ENCODE data around the gene CYP3A7. TPM values are rescaled to one million over a fixed set of nuclear protein-coding genes. Genes with fewer than 3 reads are reported as not detected.
"Not testable (repeated sequence)": the region's sequence is repeated elsewhere in the genome, so short reads cannot be mapped to it uniquely, and the experiment has no call there.

The CYP3A7 gene
- total RNA-seq, 1 experiment from 2014 or later, result not detected

GRCh38 chr7:99694912-99695304 is 40.1 kb downstream of the CYP3A7 start:
- H3K4me3 Mint-ChIP-seq (ENCODE audit: unreplicated experiment), result no peak overlapping the region
- intact Hi-C loops (cut with micrococcal nuclease), result no loop called here
- peaks cover 13% of the 10 kb centered on the region for H3K4me1 Mint-ChIP-seq (ENCODE audit: insufficient read depth, unreplicated experiment)
- H3K36me3 Mint-ChIP-seq (ENCODE audit: insufficient read depth, unreplicated experiment), result no peaks in the 10 kb centered on the region
- TF ChIP-seq CTCF (IDR thresholded peaks at IDR 0.05; ENCODE audit: unreplicated experiment), result no peak
- no peaks in the 10 kb centered on the region for H3K9me3 Mint-ChIP-seq (ENCODE audit: unreplicated experiment)
- no TSS peak for BruUV-seq (replicated peaks)
- ChIA-PET POLR2A (interaction anchor here (0.6 to 1.5 kb wide), 3 partner anchors 15 to 98 kb away, joined by 3 to 7 read pairs (median 6); partner anchors contain the start of gene CYP3A5), CTCF (no interaction called here)
- H3K27ac Mint-ChIP-seq (ENCODE audit: low read depth, unreplicated experiment), result no peak overlapping the region
- no peak for DNase-seq (ENCODE audit: unreplicated experiment)
- H3K27me3 Mint-ChIP-seq (ENCODE audit: insufficient read depth, unreplicated experiment), result no peaks in the 10 kb centered on the region

- H3K4me3 Mint-ChIP-seq (ENCODE audit: unreplicated experiment), result no peak overlapping the region
- CTCF ChIA-PET, result no interaction called here
- intact Hi-C loops (cut with micrococcal nuclease), result no loop called here
These were observed 40.6 kb downstream of the CYP3A7 start for GRCh38 chr7:99694201-99694911.

GRCh38 chr7:99693427-99694200 is 41.4 kb downstream of the CYP3A7 start:
- intact Hi-C loops (cut with micrococcal nuclease), result no loop called here
- Mint-ChIP-seq H3K9me3 (ENCODE audit: unreplicated experiment) (no peaks in the 10 kb centered on the region), H3K36me3 (ENCODE audit: insufficient read depth, unreplicated experiment) (no peaks in the 10 kb centered on the region), H3K4me1 (ENCODE audit: insufficient read depth, unreplicated experiment) (peaks cover under 1% of the 10 kb centered on the region), H3K27me3 (ENCODE audit: insufficient read depth, unreplicated experiment) (no peaks in the 10 kb centered on the region), H3K4me3 (ENCODE audit: unreplicated experiment) (no peak overlapping the region), H3K27ac (ENCODE audit: low read depth, unreplicated experiment) (no peak overlapping the region)
- POLR2A ChIA-PET, result interaction anchor here (0.6 to 1.1 kb wide), 3 partner anchors 16 to 1582 kb away, joined by 3 read pairs; no protein-coding TSS in a partner anchor
- no peak for TF ChIP-seq CTCF (IDR thresholded peaks at IDR 0.05; ENCODE audit: unreplicated experiment)
- BruUV-seq (replicated peaks), result no TSS peak
- CTCF ChIA-PET, result no interaction called here
- no peak for DNase-seq (ENCODE audit: unreplicated experiment)

More at GRCh38 chr7:99694201-99694911, 40.6 kb downstream of the CYP3A7 start:
- POLR2A ChIA-PET, result interaction anchor here (0.6 to 1.5 kb wide), 4 partner anchors 15 to 1583 kb away, joined by 3 to 7 read pairs (median 3); partner anchors contain the start of gene CYP3A5
- TF ChIP-seq CTCF (IDR thresholded peaks at IDR 0.05; ENCODE audit: unreplicated experiment), result no peak
- H3K27me3 Mint-ChIP-seq (ENCODE audit: insufficient read depth, unreplicated experiment), result no peaks in the 10 kb centered on the region
- no peaks in the 10 kb centered on the region for H3K9me3 Mint-ChIP-seq (ENCODE audit: unreplicated experiment)
- BruUV-seq (replicated peaks), result no TSS peak
- H3K27ac Mint-ChIP-seq (ENCODE audit: low read depth, unreplicated experiment), result no peak overlapping the region
- no peak for DNase-seq (ENCODE audit: unreplicated experiment)
- peaks cover 8% of the 10 kb centered on the region for H3K4me1 Mint-ChIP-seq (ENCODE audit: insufficient read depth, unreplicated experiment)
- H3K36me3 Mint-ChIP-seq (ENCODE audit: insufficient read depth, unreplicated experiment), result no peaks in the 10 kb centered on the region

GRCh38 chr7:99693100-99693426 is 41.9 kb downstream of the CYP3A7 start:
- ChIA-PET POLR2A (interaction anchor here (0.7 to 1.1 kb wide), 3 partner anchors 17 to 130 kb away, joined by 3 read pairs; no protein-coding TSS in a partner anchor), CTCF (no interaction called here)
- H3K36me3 Mint-ChIP-seq (ENCODE audit: insufficient read depth, unreplicated experiment), result no peaks in the 10 kb centered on the region
- no peaks in the 10 kb centered on the region for H3K9me3 Mint-ChIP-seq (ENCODE audit: unreplicated experiment)
- no peaks in the 10 kb centered on the region for H3K27me3 Mint-ChIP-seq (ENCODE audit: insufficient read depth, unreplicated experiment)
- DNase-seq (ENCODE audit: unreplicated experiment), result no peak
- TF ChIP-seq CTCF (IDR thresholded peaks at IDR 0.05; ENCODE audit: unreplicated experiment), result no peak
- no peaks in the 10 kb centered on the region for H3K4me1 Mint-ChIP-seq (ENCODE audit: insufficient read depth, unreplicated experiment)
- no TSS peak for BruUV-seq (replicated peaks)
- intact Hi-C loops (cut with micrococcal nuclease), result no loop called here
- no peak overlapping the region for H3K27ac Mint-ChIP-seq (ENCODE audit: low read depth, unreplicated experiment)
- H3K4me3 Mint-ChIP-seq (ENCODE audit: unreplicated experiment), result no peak overlapping the region

GRCh38 chr7:99692563-99692962 is 42.4 kb downstream of the CYP3A7 start:
- H3K36me3 Mint-ChIP-seq (ENCODE audit: insufficient read depth, unreplicated experiment); H3K4me3 Mint-ChIP-seq (ENCODE audit: unreplicated experiment); H3K9me3 Mint-ChIP-seq (ENCODE audit: unreplicated experiment); H3K27me3 Mint-ChIP-seq (ENCODE audit: insufficient read depth, unreplicated experiment); H3K4me1 Mint-ChIP-seq (ENCODE audit: insufficient read depth, unreplicated experiment); intact Hi-C loops (cut with micrococcal nuclease); H3K27ac Mint-ChIP-seq (ENCODE audit: low read depth, unreplicated experiment); BruUV-seq (replicated peaks); DNase-seq (ENCODE audit: unreplicated experiment): not testable (repeated sequence)
- POLR2A ChIA-PET, result interaction anchor here (0.7 to 1.1 kb wide), 4 partner anchors 17 to 129 kb away, joined by 3 read pairs; no protein-coding TSS in a partner anchor
- CTCF ChIA-PET, result interaction anchor here (0.6 kb wide), 1 partner anchor 222 kb away, joined by 3 read pairs; no protein-coding TSS in a partner anchor

- H3K36me3 Mint-ChIP-seq (ENCODE audit: insufficient read depth, unreplicated experiment); intact Hi-C loops (cut with micrococcal nuclease); H3K4me3 Mint-ChIP-seq (ENCODE audit: unreplicated experiment): not testable (repeated sequence)
These were observed 43.3 kb downstream of the CYP3A7 start for GRCh38 chr7:99691658-99692057.

More at GRCh38 chr7:99691658-99692057, 43.3 kb downstream of the CYP3A7 start:
- BruUV-seq (replicated peaks); H3K27ac Mint-ChIP-seq (ENCODE audit: low read depth, unreplicated experiment); H3K9me3 Mint-ChIP-seq (ENCODE audit: unreplicated experiment); DNase-seq (ENCODE audit: unreplicated experiment); H3K27me3 Mint-ChIP-seq (ENCODE audit: insufficient read depth, unreplicated experiment); H3K4me1 Mint-ChIP-seq (ENCODE audit: insufficient read depth, unreplicated experiment): not testable (repeated sequence)
- POLR2A ChIA-PET, result interaction anchor here (1.1 kb wide), 1 partner anchor 49 kb away, joined by 3 read pairs; no protein-coding TSS in a partner anchor
- CTCF ChIA-PET, result interaction anchor here (0.6 kb wide), 2 partner anchors 223 to 249 kb away, joined by 3 read pairs; no protein-coding TSS in a partner anchor

Measured in MCF 10A (cell line).